Fibroblast of peridontal ligament (primary cell): ENCODE results near the gene AGBL1.

Experiments used
- DNase-seq: peaks from one replicate; pipeline ENCODE4 v3.0.0-alpha.2; 2010; ENCODE audit errors: extremely low read depth

AGBL1 gene

DNA sequence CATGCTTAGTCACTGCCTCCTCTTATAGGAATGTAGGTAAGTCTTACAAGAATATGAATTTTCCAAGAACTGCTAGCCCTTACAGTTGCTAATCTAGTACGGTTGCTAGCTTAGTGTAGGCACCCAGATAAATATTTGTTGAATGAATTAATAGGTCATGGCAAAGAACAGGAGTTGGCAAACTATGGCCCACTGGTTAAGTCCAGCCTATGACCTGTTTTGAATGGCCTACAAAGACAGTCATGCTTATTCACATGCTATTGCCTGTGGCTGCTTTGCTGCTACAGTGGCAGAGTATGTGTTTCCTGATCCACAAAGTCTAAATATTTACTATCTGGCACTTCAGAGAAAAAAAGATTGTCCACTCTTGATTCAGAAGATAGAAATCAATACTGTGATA is 631.8 kb downstream of the AGBL1 start:
- no peak for DNase-seq

DNA sequence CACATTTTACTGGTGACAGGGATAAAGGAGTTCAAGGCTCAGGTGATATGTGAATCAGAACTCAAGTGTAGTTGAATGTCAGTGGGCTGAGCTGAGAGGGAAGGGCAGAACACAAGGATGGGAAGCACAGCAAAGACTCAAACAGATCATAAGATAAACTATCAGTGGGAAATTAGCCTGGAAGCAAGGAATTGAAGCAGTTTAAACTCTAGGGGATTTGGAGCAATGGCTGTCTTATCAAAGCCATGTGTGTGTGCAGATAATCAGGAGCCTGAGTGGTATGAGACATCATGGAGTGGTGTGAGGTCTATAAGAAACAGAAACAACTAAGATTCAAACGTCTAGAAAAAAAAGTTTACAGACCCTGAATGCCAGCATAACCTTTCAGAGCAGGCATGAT is 634.6 kb downstream of the AGBL1 start:
- no peak for DNase-seq

DNA sequence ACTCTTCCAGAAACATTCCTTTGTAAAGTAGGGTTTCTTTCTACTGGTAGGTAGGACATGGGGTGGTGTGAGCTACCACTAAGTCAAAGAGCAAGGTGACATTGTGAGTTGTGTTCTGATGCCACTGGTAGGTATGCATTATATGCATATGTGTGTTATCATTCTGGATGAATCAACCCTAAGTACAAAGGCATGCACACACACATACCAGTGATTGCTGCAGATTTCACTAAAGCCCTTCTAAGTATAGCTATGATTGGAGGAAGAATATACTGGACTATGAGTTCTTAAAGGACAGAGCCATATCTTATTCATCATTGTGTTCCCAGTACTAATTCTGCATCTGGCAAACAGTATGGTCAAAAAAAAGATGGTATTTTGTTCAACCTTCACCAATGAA is 646.0 kb downstream of the AGBL1 start:
- DNase-seq = no peak

DNA sequence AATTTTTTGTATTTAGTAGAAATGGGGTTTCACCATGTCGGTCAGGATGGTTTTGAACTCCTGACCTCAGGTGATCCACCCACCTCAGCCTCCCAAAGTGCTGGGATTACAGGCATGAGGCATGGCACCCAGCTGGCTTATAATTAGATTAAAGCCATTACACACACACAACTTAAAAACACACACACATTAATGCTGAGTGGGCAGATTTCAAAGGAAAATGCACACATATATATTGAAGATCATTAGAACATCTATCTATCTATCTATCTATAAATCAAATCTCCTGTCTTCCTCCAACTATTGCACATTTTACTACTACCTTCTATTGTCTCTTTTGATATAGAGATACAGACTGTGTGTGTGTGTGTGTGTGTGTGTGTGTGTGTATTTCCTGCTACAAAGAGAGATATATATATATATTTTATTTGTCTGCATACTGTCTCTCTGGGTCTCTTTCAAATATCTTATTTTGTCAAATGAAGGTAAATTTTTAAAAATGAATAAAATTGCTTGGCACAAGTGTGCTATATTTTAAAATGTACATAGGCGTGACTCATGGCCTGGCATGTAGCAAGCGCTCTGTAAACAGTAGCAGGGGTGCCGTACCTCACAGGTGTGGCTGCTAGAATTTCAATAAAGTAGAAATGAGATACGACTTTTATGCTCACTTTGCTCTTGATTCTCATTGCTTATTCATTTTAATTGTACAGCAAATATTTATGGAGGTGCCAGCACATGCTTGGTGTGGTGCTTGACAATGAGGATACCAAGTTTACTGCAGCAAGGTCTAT is 655.8 kb downstream of the AGBL1 start:
- DNase-seq = no peak

DNA sequence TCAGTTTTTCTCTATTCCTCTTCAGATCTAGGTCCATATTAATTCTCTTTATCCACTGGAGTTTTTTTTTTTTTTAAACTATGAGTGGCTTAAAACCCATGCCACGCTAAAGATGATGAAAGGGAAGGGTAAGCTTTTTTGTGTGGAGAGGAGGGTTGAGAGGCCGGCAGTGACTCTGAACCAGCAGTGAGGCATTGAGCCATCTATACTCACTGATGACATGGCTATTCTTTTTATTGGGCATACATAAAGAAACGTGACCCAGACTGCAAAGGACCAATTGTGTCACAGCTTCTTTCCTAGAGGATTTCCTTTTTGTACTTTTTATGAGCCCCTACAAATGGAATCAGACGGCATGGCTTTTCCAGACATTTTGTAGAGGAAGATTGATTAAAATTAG is 662.2 kb downstream of the AGBL1 start:
- DNase-seq = no peak

DNA sequence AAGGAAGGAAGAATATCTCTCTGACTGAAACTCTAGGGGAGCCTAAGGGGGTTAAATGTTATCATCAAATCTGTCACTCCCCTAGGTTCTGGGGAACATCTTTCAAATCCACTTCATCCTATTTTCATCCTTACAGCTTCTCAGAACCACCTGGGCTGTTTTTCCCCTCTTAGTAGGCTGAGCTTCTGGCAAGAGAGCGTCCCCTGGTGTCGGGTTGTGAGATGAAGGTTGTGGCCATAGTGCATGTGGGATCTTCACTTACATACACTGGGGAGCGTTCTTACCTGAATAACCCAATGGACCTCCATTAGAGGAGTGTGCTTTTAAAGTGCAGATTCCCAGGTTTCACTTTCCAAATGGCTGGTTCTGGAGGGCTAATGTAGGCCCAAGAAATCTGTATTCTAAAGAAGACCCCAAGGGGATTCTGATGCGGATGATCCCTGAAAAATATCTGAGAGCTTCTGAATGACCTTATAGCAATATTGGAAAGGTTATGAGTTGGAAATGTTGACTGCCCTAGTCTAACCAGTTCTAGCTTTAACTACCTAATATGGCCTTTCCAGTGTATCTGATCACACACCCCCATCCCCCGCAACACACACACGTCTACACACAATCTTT is 663.7 kb downstream of the AGBL1 start:
- no peak for DNase-seq

DNA sequence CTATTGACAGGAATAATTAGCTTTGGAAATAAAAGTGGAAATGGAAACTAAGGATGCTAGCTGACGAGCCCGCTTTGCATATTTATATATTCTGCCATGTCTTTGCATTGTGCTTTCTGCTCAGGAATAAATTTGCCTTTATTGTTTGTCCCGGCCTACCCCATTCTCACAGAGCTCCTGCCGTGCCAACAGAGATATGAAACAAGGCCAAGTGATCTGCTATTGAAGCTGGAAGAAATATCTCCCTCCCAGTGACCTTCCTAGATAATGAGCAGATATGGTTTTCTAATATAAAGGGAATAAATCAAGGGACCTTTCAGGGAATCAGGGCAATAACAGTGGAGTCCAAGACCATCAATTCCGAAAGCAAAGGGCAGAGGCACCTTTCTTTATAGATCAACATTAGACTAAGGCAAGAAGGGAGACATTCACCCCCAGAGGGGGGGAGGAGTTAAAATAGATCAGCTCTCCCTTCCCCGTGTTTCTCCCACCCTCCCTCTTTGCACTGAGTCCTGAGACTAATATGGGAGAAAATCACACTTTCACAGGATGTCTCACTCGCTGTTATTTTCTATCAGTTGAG is 664.6 kb downstream of the AGBL1 start:
- DNase-seq = no peak

DNA sequence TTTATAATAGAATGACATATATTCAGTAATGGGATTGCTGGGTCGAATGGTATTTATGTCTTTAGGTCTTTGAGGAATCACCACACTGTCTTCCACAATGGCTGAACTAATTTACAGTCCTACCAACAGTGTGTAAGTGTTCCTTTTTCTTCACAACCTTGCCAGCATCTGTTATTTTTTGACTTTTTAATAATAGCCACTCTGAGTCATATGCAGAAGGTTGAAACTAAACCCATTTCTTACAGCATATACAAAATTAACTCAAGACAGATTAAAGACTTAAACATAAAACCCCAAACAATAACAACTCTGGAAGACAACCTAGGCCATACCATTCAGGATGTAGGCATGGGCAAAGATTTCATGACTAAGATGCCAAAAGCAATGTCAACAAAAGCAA is 671.4 kb downstream of the AGBL1 start:
- DNase-seq = no peak

DNA sequence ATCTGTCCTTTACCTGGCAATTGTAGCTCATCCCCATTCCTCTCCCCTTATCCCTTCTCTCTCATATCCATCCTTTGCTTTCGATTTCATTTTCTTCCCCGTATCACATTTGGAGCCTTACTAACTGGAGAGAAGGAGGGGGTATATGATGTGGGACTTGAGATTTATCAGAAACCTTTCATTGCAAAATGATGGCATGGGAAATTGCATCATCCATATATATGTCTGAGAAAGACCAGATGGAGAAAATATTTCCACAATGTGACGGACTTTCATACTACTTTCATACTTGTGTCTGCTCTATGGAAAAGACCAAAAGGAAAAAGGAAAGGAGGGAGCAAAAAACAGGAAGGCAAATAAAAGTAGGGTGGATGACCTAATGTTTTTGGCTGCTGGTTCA is 675.2 kb downstream of the AGBL1 start:
- DNase-seq = no peak

DNA sequence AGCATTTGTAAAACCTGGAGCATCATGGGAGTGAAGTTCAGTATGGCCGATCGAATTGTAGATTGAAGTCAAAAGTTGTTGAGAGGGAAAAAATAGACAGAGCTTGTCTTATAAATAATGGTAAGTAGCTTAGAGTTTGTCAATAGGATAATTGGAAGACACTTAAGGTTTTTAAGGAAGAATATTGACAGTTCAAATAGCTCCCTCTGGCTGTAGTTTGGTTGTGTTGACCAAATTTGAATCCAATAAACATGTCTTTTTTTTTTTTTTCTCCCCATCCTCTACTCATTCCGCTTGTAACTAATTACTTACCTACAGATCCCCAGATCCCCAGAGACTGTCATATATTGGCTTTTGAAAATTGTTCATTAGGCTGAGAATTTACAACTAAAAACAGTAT is 677.0 kb downstream of the AGBL1 start:
- DNase-seq = no peak

DNA sequence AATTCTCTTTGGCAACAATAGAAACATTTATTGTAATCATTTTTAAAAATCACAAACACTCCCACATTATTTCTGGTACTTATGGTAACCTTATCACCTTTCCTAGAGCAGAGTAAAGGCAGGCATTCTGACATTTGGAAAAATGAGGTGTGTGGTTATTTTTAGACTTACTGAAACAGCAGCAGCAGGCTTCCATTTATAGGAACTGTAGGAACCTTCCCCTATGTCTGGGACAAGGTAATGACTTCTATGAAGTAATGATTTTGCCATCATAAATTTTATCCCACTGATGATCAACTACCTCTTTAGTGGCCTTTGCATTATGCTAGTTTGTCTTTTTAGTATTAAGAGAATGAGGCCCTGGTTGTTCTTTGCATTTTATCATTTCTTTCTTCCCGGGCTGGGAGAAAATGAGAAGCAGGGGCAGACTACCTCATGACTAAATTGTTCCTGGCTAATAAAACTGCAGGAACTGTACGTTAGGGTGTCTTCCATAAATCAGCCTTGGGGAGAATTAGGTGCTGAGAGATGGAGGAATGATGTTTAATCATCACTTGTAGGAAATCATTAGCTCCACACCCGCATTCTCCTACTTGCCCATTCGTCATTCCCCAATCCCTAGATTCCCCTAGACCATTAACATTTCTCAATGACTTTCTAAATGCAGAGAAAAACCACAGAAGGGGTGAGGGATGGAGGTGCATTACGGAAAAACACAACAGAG is 680.3 kb downstream of the AGBL1 start:
- DNase-seq = no peak

DNA sequence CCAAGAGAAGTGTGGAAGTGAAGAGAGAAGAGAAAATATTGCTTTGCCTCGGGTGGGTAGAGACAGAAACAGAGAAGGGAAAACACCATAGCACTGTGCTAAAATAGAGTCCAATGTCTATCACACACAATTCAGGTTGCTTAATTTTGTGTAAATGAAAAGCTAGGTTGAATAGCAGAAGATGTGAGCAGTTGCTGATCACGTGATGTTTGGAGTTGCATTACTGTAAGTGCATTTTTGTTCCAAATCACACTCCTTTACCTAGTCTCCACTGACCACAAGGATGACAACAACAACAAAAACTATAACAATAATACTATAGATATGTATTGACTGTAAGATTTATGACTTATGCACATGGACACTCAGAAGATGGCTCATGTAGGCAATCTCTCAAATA is 683.2 kb downstream of the AGBL1 start:
- DNase-seq = no peak

DNA sequence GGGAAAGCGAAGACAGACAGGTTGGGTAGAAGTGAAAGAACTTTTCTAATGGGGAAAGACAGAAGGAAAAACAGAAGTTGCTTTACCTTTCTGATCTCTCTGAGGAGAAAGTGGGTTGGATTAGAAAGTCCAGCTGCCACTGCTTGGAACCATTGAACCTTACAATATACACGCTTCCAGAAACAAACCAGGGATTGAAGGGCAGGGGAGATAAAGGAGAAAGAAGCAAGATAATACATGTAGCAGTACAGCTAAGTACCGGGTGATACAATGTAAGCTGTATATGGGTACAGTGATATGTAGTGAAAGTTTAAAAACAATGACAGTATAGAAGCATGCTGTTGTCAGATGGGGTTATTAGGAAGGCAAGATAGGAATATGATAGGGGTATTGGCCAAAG is 684.4 kb downstream of the AGBL1 start:
- DNase-seq = no peak

DNA sequence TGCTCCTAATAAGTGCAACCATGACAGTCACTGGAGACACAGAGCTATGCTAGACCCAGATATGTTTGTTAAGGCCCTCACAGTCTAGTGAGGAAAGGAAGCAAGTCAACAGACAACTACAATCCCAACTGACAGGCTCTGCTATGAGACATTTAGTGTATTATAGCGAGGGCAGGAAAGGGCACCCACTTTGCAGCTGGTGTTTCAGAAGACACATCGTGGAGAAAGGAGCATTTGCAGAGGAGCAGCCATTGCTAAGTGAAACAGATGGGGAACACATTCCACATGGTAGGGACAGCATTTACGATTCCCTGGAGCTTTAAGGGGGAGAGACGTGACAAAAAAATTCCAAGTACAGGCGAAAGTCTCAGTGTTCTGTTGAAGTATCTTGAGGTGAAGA is 685.6 kb downstream of the AGBL1 start:
- no peak for DNase-seq

DNA sequence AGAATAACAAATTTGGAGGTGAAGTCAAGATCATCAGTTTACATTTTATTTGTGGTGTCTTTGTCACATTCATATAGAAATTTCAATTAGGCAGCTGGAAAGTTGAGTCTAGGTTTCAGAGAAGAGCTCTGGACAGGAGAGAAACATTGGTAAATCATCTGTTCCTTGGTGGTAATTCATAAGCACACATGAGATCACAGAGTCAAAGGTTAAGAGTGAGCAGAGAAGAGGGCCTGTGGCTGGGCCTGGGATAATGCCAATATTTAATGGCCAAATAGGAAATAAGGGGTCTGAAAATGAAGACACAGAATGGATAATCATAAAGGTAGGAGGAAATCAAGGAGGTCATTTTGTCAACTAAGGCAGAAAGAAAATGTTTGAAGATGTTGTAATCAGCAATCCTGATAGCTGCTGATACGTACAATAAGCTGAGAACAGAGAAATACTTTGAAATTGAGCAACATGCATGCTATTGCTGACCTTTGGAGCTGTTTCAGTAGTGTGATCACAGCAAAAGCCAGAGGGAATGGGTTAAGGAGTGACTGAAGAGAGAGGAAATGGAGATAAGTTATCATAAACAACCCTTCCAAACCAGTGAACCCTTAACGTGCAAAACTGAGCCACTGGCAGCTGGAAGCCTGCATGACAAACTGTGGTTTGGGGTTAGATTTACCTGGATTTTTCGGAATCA is 692.8 kb downstream of the AGBL1 start:
- DNase-seq = no peak

DNA sequence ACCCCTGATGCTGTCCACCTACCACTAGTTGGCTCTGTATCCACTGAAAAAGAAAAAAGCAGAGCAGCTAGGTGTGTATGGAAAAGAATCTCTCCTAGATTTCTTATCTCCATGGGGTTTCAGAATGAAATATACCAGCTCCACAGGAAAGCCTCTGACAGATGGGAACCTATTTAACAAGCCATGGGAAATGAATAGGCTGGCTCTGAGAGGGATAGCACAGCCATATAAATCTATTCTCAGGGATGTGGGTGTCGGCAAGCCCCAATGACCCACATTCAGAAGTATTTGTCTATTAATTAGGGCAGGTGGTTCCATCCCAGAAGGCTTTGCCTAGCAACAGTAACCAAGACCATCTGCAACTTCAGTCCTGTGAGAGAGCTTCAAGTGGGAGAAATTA is 694.1 kb downstream of the AGBL1 start:
- no peak for DNase-seq

DNA sequence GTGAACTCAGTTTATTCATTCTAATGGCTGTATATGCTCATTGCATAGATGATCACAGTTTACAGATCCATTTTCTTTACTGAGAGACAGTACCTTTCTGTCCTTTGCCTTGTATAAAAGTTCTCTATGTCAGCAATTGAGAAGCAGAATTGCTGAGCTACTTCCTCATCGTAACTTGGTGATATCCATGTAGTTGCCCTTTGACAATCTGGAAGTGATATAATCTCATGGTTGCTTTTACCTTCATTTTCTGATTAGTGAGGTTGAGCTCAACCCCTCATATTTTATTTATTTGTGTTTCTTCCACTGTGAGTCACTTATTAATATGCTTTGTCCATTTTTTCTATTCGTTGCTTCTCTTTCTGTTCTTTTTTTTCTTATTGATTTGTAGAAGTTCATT is 696.5 kb downstream of the AGBL1 start:
- DNase-seq = no peak

DNA sequence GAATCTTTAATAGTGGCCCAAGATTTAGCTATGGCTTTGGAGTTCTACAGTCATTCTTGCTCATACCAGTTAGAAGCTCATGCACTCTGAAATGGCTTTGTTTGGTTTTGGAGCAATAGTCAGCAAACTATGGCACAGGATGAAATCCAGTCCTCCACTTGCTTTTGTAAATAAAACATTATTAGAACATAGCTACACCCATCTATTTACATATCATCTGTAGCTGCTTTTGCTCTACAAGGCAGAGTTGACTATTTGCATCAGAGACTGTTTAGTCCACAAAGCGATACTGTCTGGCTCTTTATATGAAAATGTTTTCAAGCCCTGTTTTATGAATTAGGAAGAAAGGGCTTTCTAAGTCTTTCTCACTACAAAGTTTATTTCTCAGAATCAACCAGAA is 716.9 kb downstream of the AGBL1 start:
- DNase-seq = no peak

DNA sequence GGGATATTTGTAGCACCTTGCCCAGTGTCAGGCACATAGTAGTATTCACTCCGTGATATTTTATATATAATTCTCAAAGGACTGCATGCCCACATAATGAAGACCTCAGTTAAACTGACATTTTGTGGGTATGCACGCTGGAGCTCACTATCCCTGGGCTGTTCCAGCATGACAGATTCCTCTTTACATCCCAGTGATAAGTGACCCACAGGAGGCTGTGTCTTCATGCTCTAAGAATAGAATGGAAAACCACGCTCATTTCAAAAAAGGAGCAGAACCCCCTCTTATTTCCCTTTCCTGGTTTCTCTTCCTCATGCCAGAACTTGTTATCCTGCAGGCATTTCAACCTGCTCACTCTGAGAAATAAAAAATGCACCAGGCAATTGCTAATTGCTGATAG is 717.5 kb downstream of the AGBL1 start:
- no peak for DNase-seq

DNA sequence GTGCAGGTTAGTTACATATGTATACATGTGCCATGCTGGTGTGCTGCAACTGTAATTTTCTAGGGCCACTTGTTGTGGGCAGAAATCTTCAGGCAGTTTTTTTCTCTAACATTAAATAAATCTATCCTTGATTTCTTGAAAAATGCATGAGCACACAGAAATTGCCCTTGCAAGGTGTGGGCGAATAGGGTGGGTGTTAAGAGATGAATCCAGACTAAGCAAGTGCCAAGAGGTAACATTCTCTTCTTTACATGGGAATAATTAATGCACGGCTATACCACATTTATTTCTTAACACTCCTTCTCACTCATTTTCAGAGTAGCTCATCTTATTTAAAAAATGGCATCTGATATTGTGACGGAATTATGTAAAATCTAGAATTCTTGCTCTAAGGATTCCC is 719.6 kb downstream of the AGBL1 start:
- DNase-seq = no peak

DNA sequence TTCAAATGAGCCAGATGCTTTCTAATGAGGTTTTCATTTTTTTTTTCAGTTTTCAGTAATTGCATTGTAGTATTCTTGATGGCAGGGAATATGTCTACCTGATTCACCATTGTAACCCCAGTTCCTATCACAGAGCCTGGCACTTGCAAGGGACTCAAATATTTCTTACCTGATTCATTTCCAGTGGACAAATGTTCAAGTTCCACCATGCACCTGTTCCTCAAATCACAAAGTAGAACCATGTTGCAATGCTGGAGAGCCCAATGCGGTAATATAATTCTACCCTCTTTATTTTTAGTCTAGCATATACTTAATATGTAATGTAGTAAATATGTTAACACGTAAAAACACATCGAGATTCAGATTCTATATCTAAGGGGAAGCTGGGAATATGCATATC is 722.6 kb downstream of the AGBL1 start:
- DNase-seq = no peak

DNA sequence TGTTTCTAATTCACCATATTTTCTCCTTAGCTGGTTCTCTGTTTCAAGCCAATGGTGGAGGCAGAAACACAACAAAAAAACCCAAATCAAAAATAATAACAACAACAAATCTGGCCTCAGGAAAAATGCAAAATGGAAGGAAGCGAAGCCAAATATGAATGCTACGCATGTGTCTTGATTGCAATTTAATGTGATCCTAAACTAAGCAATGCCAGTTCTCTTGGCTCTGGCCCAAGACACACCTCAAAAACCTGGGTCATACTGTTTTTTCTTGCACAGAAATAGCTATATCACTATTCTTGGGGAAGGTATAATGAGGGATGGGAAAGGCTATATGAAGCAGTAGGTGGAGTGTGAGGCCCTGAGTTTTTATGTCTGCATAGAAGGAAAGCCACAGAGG is 724.7 kb downstream of the AGBL1 start:
- no peak for DNase-seq
